ENCODE data around the gene CBFA2T2. TPM values are rescaled to one million over a fixed set of nuclear protein-coding genes. Genes with fewer than 3 reads are reported as not detected.
"Not testable (repeated sequence)": the region's sequence is repeated elsewhere in the genome, so short reads cannot be mapped to it uniquely, and the experiment has no call there.

Gene CBFA2T2
- total RNA-seq, 1 donor from 2014 or later, result 10.7 TPM

- H3K27me3 ChIP-seq (ENCODE audit: low read depth), result no peaks in the 10 kb centered on the region
- no peak overlapping the region for H3K27ac ChIP-seq (replicated peaks)
- H3K36me3 ChIP-seq, result no peaks in the 10 kb centered on the region
- intact Hi-C loops (cut with micrococcal nuclease), result no loop called here
- no peaks in the 10 kb centered on the region for H3K9me3 ChIP-seq (replicated peaks)
- H3K4me3 ChIP-seq, result no peak overlapping the region
- DNase-seq, result no peak
- no peak for TF ChIP-seq CTCF (IDR thresholded peaks at IDR 0.05; ENCODE audit: borderline replicate concordance)
- H3K4me1 ChIP-seq, result peaks cover 17% of the 10 kb centered on the region
Measured at GRCh38 chr20:33459599-33459998, 30.3 kb upstream of the CBFA2T2 start.

GRCh38 chr20:33460711-33461110, 29.2 kb upstream of the CBFA2T2 start:
- Histone ChIP-seq H3K9me3 (replicated peaks) (no peaks in the 10 kb centered on the region), H3K27ac (replicated peaks) (no peak overlapping the region), H3K27me3 (ENCODE audit: low read depth) (no peaks in the 10 kb centered on the region), H3K4me1 (peaks cover 17% of the 10 kb centered on the region), H3K36me3 (no peaks in the 10 kb centered on the region), H3K4me3 (no peak overlapping the region)
- DNase-seq, result no peak
- TF ChIP-seq CTCF (IDR thresholded peaks at IDR 0.05; ENCODE audit: borderline replicate concordance), result no peak
- intact Hi-C loops (cut with micrococcal nuclease), result loop anchor here (10.0 kb wide), 1 partner anchor 184 kb away; no protein-coding TSS in a partner anchor

GRCh38 chr20:33463332-33464101, 26.4 kb upstream of the CBFA2T2 start:
- Histone ChIP-seq H3K27me3 (ENCODE audit: low read depth) (no peaks in the 10 kb centered on the region), H3K27ac (replicated peaks) (peak overlapping the region; percentile 73), H3K36me3 (no peaks in the 10 kb centered on the region), H3K4me1 (peaks cover 17% of the 10 kb centered on the region), H3K9me3 (replicated peaks) (no peaks in the 10 kb centered on the region), H3K4me3 (no peak overlapping the region)
- TF ChIP-seq CTCF (IDR thresholded peaks at IDR 0.05; ENCODE audit: borderline replicate concordance), result no peak
- DNase-seq, result peak; percentile 49
- intact Hi-C loops (cut with micrococcal nuclease), result loop anchor here (10.0 kb wide), 1 partner anchor 181 kb away; no protein-coding TSS in a partner anchor

GRCh38 chr20:33464759-33465158, 25.1 kb upstream of the CBFA2T2 start:
- DNase-seq; H3K9me3 ChIP-seq (replicated peaks); H3K27me3 ChIP-seq (ENCODE audit: low read depth); H3K4me3 ChIP-seq; H3K36me3 ChIP-seq; H3K27ac ChIP-seq (replicated peaks): not testable (repeated sequence)
- peaks cover 17% of the 10 kb centered on the region for H3K4me1 ChIP-seq
- intact Hi-C loops (cut with micrococcal nuclease), result loop anchor here (10.0 kb wide), 1 partner anchor 180 kb away; no protein-coding TSS in a partner anchor

- Histone ChIP-seq H3K27me3 (ENCODE audit: low read depth) (no peaks in the 10 kb centered on the region), H3K9me3 (replicated peaks) (no peaks in the 10 kb centered on the region), H3K4me3 (no peak overlapping the region), H3K4me1 (peaks cover 17% of the 10 kb centered on the region), H3K27ac (replicated peaks) (no peak overlapping the region), H3K36me3 (no peaks in the 10 kb centered on the region)
- no peak for DNase-seq
- TF ChIP-seq CTCF (IDR thresholded peaks at IDR 0.05; ENCODE audit: borderline replicate concordance), result no peak
- intact Hi-C loops (cut with micrococcal nuclease), result loop anchor here (10.0 kb wide), 1 partner anchor 179 kb away; no protein-coding TSS in a partner anchor
Measured at GRCh38 chr20:33465481-33466302, 24.2 kb upstream of the CBFA2T2 start.
